Astrocyte (in vitro differentiated cells and primary cell): Measurements from ENCODE around the gene CPNE7. TPM values are rescaled to one million over a fixed set of nuclear protein-coding genes. Genes with fewer than 3 reads are reported as not detected.

Experiments
- DNase-seq: peaks from one replicate; pipeline ENCODE4 v3.0.0-alpha.2; 2010; ENCODE audit warnings: low read depth
- FAIRE-seq: peaks from 2 replicates; lab custom pipeline; 2011; peaks lifted over from hg19 to GRCh38; lab: Jason Lieb, UNC
- H2AFZ ChIP-seq: 2 replicates; pipeline ENCODE4 v1.6.0; 2012; ENCODE audit warnings: low read depth, low read length, inconsistent platforms
- H3K27ac ChIP-seq: 2 replicates; pipeline ENCODE4 v1.5.1; 2011; ENCODE audit warnings: low read depth, low read length, inconsistent platforms
- H3K27me3 ChIP-seq: 2 replicates; pipeline ENCODE4 v1.6.0; 2011; ENCODE audit warnings: low read length, inconsistent platforms; ENCODE audit not compliant: insufficient read depth
- H3K36me3 ChIP-seq: 2 replicates; pipeline ENCODE4 v1.5.1; 2011; ENCODE audit warnings: low read length, inconsistent platforms; ENCODE audit not compliant: insufficient read depth
- H3K4me1 ChIP-seq: 2 replicates; pipeline ENCODE4 v1.5.1; 2011; ENCODE audit warnings: low read length, inconsistent platforms; ENCODE audit not compliant: insufficient read depth
- H3K4me2 ChIP-seq: 2 replicates; pipeline ENCODE4 v1.6.0; 2012; ENCODE audit warnings: low read length, inconsistent platforms
- H3K4me3 ChIP-seq: 2 replicates; pipeline ENCODE4 v1.5.1; 2011; ENCODE audit warnings: low read depth, mild to moderate bottlenecking, low read length, inconsistent platforms; ENCODE audit not compliant: insufficient read depth
- H3K79me2 ChIP-seq: 2 replicates; pipeline ENCODE4 v1.6.0; 2012; ENCODE audit warnings: mild to moderate bottlenecking, low read length, inconsistent platforms; ENCODE audit not compliant: insufficient read depth
- H3K9ac ChIP-seq: 2 replicates; pipeline ENCODE4 v1.6.0; 2012; ENCODE audit warnings: mild to moderate bottlenecking, low read length, inconsistent platforms
- H3K9me3 ChIP-seq: 2 replicates; pipeline ENCODE4 v1.5.1; 2012; ENCODE audit warnings: low read depth, mild to moderate bottlenecking, low read length, inconsistent platforms; ENCODE audit not compliant: insufficient read depth
- H4K20me1 ChIP-seq: 2 replicates; pipeline ENCODE4 v1.6.0; 2012; ENCODE audit warnings: low read length, inconsistent platforms; ENCODE audit not compliant: insufficient read depth
- H3K27ac Mint-ChIP-seq: one replicate; pipeline ENCODE4 v1.8.0; 2021; ENCODE audit warnings: mild to moderate bottlenecking, mixed read lengths; ENCODE audit not compliant: unreplicated experiment
- H3K27me3 Mint-ChIP-seq: one replicate; pipeline ENCODE4 v1.8.0; 2021; ENCODE audit warnings: low read depth, mixed read lengths; ENCODE audit not compliant: unreplicated experiment
- H3K36me3 Mint-ChIP-seq: one replicate; pipeline ENCODE4 v1.8.0; 2021; ENCODE audit warnings: low read depth, mixed read lengths; ENCODE audit not compliant: unreplicated experiment
- H3K4me1 Mint-ChIP-seq: one replicate; pipeline ENCODE4 v1.8.0; 2021; ENCODE audit warnings: low read depth, mixed read lengths; ENCODE audit not compliant: unreplicated experiment
- H3K4me3 Mint-ChIP-seq: one replicate; pipeline ENCODE4 v1.8.0; 2021; ENCODE audit warnings: mild to moderate bottlenecking, moderate library complexity, mixed read lengths; ENCODE audit not compliant: unreplicated experiment
- H3K9me3 Mint-ChIP-seq: one replicate; pipeline ENCODE4 v1.8.0; 2021; ENCODE audit warnings: mild to moderate bottlenecking, mixed read lengths; ENCODE audit not compliant: unreplicated experiment
- CTCF ChIP-seq: IDR thresholded peaks from 2 replicates; pipeline ENCODE4 v1.5.1; 2011; ENCODE audit warnings: low read depth, mild to moderate bottlenecking, inconsistent platforms, low read length, moderate library complexity; ENCODE audit not compliant: insufficient read depth
- EZH2 ChIP-seq: IDR thresholded peaks from 2 replicates; pipeline ENCODE4 v1.6.1; 2012; ENCODE audit warnings: mild to moderate bottlenecking, low read length, inconsistent platforms; ENCODE audit not compliant: insufficient read depth
- total RNA-seq: library from RNA; stranded (reverse); gene quantifications from 2 replicates; pipeline ENCODE4 v1.2.1, GENCODE V29; 2021

The CPNE7 gene
- total RNA-seq, 1 donor from 2014 or later: 7.5 TPM

DNA sequence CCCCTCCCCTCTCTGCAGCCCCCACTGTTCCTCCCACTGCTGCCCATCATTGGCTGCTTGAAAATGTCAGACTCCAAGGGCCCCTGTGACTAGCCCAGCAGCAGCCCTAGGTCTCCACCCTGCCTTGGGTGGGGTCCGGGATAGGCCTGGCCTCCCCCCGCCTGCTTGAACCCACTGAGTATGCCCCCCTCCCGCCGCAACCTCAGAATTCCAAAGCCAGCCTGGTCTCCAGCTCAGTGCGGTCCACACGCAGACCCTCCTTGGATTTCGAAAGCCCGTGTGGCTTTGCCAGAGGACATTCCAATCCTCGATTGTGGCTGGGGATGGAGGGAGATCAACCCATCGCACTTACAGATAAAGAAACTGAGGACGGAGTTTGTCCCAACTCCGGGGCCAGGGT is 44.3 kb downstream of the CPNE7 start:
- TF ChIP-seq EZH2 (no peak), CTCF (no peak)
- H3K4me1 Mint-ChIP-seq: peaks cover 7% of the 10 kb centered on the region
- H3K36me3 Mint-ChIP-seq: no peaks in the 10 kb centered on the region
- DNase-seq (no peak), FAIRE-seq (no peak)
- no peak overlapping the region for H3K27ac ChIP-seq
- peaks cover 17% of the 10 kb centered on the region for H3K27me3 Mint-ChIP-seq
- no peaks in the 10 kb centered on the region for H3K9me3 Mint-ChIP-seq
- no peak overlapping the region for H3K4me3 ChIP-seq
- H3K4me1 ChIP-seq: peaks cover 6% of the 10 kb centered on the region
- no peak overlapping the region for H3K4me3 Mint-ChIP-seq
- no peak overlapping the region for H3K4me2 ChIP-seq
- H3K9me3 ChIP-seq: no peaks in the 10 kb centered on the region
- H3K27ac Mint-ChIP-seq: no peak overlapping the region
- H4K20me1 ChIP-seq: no peaks in the 10 kb centered on the region
- no peak overlapping the region for H3K9ac ChIP-seq
- H2AFZ ChIP-seq: no peak overlapping the region
- H3K27me3 ChIP-seq: peaks cover 23% of the 10 kb centered on the region
- H3K36me3 ChIP-seq: no peaks in the 10 kb centered on the region
- H3K79me2 ChIP-seq: no peaks in the 10 kb centered on the region

GRCh38 chr16:89620406-89620841 is 44.9 kb downstream of the CPNE7 start:
- H2AFZ ChIP-seq: no peak overlapping the region
- no peak overlapping the region for H3K4me3 Mint-ChIP-seq
- no peak overlapping the region for H3K27ac Mint-ChIP-seq
- TF ChIP-seq CTCF (no peak), EZH2 (no peak)
- peaks cover 6% of the 10 kb centered on the region for H3K4me1 ChIP-seq
- no peak overlapping the region for H3K9ac ChIP-seq
- no peaks in the 10 kb centered on the region for H3K79me2 ChIP-seq
- FAIRE-seq (no peak), DNase-seq (no peak)
- no peak overlapping the region for H3K4me2 ChIP-seq
- no peak overlapping the region for H3K27ac ChIP-seq
- H4K20me1 ChIP-seq: no peaks in the 10 kb centered on the region
- peaks cover 23% of the 10 kb centered on the region for H3K27me3 ChIP-seq
- no peaks in the 10 kb centered on the region for H3K9me3 ChIP-seq
- H3K27me3 Mint-ChIP-seq: peaks cover 22% of the 10 kb centered on the region
- H3K36me3 Mint-ChIP-seq: no peaks in the 10 kb centered on the region
- no peaks in the 10 kb centered on the region for H3K36me3 ChIP-seq
- no peak overlapping the region for H3K4me3 ChIP-seq
- H3K4me1 Mint-ChIP-seq: peaks cover 7% of the 10 kb centered on the region
- H3K9me3 Mint-ChIP-seq: no peaks in the 10 kb centered on the region

DNA sequence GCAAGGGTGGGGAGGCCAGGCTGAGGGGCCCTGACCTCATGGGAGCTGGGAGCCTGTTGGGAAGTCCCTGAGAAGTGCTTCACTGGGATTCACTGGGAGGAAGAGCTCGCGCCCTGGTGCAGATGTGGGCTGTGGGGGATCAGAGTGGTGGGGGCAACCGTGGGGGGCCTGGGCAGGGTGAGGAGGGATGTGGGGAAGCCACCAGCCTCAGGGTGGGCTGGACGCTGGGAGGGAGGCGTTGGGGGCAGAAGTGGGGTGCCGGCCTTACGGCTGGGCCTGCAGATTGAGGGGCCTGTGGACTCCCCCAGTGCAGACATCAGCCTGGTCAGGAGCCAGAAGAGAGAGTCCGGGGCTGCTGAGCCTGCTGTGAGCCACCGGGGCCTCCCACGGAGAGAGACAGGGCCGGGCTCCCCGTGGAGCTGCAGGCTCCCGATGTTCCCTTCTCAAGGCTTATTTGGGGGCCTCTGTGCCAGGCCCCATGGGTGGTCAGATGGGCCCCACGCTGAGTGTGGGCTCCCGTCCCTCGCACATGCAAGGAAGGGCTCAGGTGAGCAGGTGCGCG is 45.7 kb downstream of the CPNE7 start:
- FAIRE-seq (no peak), DNase-seq (no peak)
- Histone ChIP-seq H3K9ac (no peak overlapping the region), H3K4me1 (peaks cover 6% of the 10 kb centered on the region), H4K20me1 (no peaks in the 10 kb centered on the region), H3K27ac (no peak overlapping the region), H3K27me3 (peaks cover 23% of the 10 kb centered on the region), H3K4me2 (no peak overlapping the region), H3K9me3 (no peaks in the 10 kb centered on the region), H3K4me3 (no peak overlapping the region), H3K36me3 (no peaks in the 10 kb centered on the region), H2AFZ (no peak overlapping the region), H3K79me2 (no peaks in the 10 kb centered on the region)
- H3K27me3 Mint-ChIP-seq: peaks cover 29% of the 10 kb centered on the region
- H3K4me1 Mint-ChIP-seq: peaks cover 7% of the 10 kb centered on the region
- TF ChIP-seq EZH2 (no peak), CTCF (no peak)
- no peak overlapping the region for H3K4me3 Mint-ChIP-seq
- H3K27ac Mint-ChIP-seq: no peak overlapping the region
- no peaks in the 10 kb centered on the region for H3K36me3 Mint-ChIP-seq
- H3K9me3 Mint-ChIP-seq: no peaks in the 10 kb centered on the region
